ENCODE measurements around the gene APBA2.

GRCh38 chr15:29104566-29104880, 218.7 kb downstream of the APBA2 start:
- TF ChIP-seq CTCF (conservative IDR thresholded peaks at IDR 0.05; ENCODE audit: low read length) (no peak), EZH2phosphoT487 (IDR thresholded peaks at IDR 0.05; ENCODE audit: borderline replicate concordance) (no peak)
